Omental fat pad (tissue), 4 donors: ENCODE measurements around the gene KBTBD3. TPM values are rescaled to one million over a fixed set of nuclear protein-coding genes. Genes with fewer than 3 reads are reported as not detected.

Source experiments
- ATAC-seq: fragments of 150-250 bp; one replicate; pipeline ENCODE4 v1.9.1; 2016; ENCODE audit warnings: mild to moderate bottlenecking, moderate library complexity; ENCODE audit not compliant: low FRiP score
- DNase-seq: peaks from one replicate; pipeline ENCODE4 v3.0.0-alpha.2; 2019; ENCODE audit warnings: low spot score
- total RNA-seq, 4 donors: library from RNA; depleted of rRNA; stranded (reverse); fragments of >200 nt; gene quantifications; one replicate each; pipeline ENCODE4 v1.1.0, GENCODE V29; 2016
- TF ChIP-seq, protein P1 (sequence below), 3 donors: fragments of 450-650 bp; IDR thresholded peaks; one replicate each; pipeline ENCODE4 v1.5.1; 2016 to 2017; ENCODE audit warnings: antibody characterized with exemption in 3 of 3, mild to moderate bottlenecking in 3 of 3, moderate library complexity in 2 of 3

The KBTBD3 gene
- total RNA-seq, 4 donors from 2014 or later, result 2.5 to 12.0 (median 4.4) TPM

GRCh38 chr11:106032861-106033260, 44.3 kb downstream of the KBTBD3 start:
- no peak for DNase-seq
- ATAC-seq, result no peak
- TF ChIP-seq, protein P1, sequence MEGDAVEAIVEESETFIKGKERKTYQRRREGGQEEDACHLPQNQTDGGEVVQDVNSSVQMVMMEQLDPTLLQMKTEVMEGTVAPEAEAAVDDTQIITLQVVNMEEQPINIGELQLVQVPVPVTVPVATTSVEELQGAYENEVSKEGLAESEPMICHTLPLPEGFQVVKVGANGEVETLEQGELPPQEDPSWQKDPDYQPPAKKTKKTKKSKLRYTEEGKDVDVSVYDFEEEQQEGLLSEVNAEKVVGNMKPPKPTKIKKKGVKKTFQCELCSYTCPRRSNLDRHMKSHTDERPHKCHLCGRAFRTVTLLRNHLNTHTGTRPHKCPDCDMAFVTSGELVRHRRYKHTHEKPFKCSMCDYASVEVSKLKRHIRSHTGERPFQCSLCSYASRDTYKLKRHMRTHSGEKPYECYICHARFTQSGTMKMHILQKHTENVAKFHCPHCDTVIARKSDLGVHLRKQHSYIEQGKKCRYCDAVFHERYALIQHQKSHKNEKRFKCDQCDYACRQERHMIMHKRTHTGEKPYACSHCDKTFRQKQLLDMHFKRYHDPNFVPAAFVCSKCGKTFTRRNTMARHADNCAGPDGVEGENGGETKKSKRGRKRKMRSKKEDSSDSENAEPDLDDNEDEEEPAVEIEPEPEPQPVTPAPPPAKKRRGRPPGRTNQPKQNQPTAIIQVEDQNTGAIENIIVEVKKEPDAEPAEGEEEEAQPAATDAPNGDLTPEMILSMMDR (IDR thresholded peaks at IDR 0.05), result no peak

GRCh38 chr11:106031936-106032335, 45.2 kb downstream of the KBTBD3 start:
- no peak for DNase-seq
- TF ChIP-seq, protein P1 (IDR thresholded peaks at IDR 0.05), result no peak
- no peak for ATAC-seq

DNA sequence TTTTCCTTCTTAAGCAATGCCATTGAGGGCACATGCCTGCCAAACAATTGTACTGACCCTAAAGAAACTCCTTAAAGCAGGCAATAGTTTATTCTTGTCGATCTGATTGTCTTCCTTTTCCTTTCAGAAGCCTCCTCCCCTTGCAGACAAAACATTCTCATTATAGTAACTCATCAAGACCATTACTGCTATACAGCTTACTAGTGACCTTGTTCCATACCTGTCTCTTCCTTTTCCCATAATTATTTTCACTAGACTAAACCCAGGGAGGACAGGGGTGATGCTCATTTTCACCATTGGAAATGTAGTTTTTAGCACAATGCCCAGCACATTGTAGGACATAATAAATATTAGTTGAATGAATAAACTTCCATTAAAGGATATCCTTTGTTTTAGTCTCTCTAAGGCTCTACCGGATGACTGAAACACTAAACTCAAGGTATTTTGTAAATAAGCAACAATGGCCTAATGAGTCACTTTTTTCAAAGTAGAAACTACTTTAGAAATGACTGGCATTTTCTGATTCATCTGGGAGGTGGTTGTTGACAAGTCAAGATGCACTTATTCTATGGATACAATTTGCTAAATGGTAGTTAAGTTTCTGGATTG, 45.8 kb downstream of the KBTBD3 start:
- DNase-seq, result no peak
- ATAC-seq, result no peak
- TF ChIP-seq, protein P1 (IDR thresholded peaks at IDR 0.05), result no peak

DNA sequence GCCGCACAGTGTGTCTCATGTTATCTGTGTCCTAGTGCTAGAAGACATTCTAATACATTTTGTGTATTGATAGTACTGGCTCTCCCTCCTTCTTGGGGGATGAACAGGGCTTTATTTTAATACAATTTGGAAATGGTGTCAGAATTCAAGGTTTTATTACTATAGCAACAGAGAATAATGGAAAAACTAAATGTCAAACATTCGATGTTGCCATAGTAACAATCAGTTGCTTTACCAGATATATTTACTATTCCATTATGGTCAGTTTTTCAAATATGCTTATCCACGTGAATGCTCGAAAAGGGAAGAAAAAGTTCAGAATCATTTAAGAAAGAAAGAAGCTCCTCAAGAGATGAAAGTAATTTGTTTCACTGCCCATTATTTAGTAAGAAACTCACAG, 46.5 kb downstream of the KBTBD3 start:
- ATAC-seq (no peak), DNase-seq (no peak)

DNA sequence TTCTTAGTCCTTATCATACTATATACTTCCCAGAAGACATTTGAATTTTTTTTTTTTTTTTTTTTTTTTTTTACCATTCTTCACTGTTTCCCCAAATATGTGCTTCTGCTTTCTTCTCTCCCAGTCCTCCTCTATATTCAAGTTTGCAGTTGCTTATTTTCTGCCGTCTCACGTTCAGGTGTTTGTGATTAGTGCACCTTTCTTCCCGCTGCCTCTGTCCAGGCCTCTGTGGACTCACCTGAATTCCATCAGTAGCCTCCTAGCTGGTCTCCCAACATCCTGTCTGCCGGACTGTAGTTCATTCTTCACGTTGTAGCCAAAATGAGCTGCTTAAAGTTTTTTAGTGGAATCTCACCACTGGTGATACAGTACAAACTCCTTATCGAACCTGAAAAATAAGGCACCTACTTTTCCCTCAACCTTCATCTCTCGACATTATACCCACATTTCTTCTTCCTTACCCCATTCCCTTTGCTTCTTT, 54.3 kb downstream of the KBTBD3 start:
- no peak for ATAC-seq
- DNase-seq, result no peak
- TF ChIP-seq, protein P1 (IDR thresholded peaks at IDR 0.05), result no peak

More for the DNA sequence above, 46.5 kb downstream of the KBTBD3 start:
- TF ChIP-seq, protein P1 (IDR thresholded peaks at IDR 0.05), result no peak

- peak; percentile 99 for DNase-seq
- TF ChIP-seq, protein P1 (IDR thresholded peaks at IDR 0.05), result no peak
Observed at GRCh38 chr11:106021967-106022794, 55.0 kb downstream of the KBTBD3 start, which contains the start of gene MSANTD4. Gene MSANTD4 (minus strand): TSS chr11:106022240. CDS start chr11:106010917, 11,323 bp downstream.

More at GRCh38 chr11:106021967-106022794, 55.0 kb downstream of the KBTBD3 start, which contains the start of gene MSANTD4:
- ATAC-seq, result peak; percentile 100
